HEK293T (cell line): ENCODE results near the gene ARIH2.

Experiments used
- ARNT ChIP-seq: fragments of 450-650 bp; IDR thresholded peaks from 2 replicates; pipeline ENCODE4 v1.6.1; 2017; ENCODE audit warnings: mild to moderate bottlenecking
- BHLHE40 ChIP-seq: fragments of 450-650 bp; IDR thresholded peaks from 2 replicates; pipeline ENCODE4 v1.6.1; 2016; ENCODE audit warnings: mild to moderate bottlenecking, moderate library complexity, borderline replicate concordance
- ELF4 ChIP-seq: fragments of 450-650 bp; IDR thresholded peaks from 2 replicates; pipeline ENCODE4 v1.6.1; 2017; ENCODE audit warnings: antibody characterized with exemption
- FOXK2 ChIP-seq: fragments of 450-650 bp; IDR thresholded peaks from 2 replicates; pipeline ENCODE4 v1.6.1; 2016; ENCODE audit warnings: mild to moderate bottlenecking
- FOXM1 ChIP-seq: fragments of 450-650 bp; IDR thresholded peaks from 2 replicates; pipeline ENCODE4 v1.6.1; 2017; ENCODE audit warnings: mild to moderate bottlenecking, borderline replicate concordance
- SP1 ChIP-seq: fragments of 450-650 bp; IDR thresholded peaks from 2 replicates; pipeline ENCODE4 v1.6.1; 2017

GRCh38 chr3:49028298-49028672 is 109.6 kb downstream of the ARIH2 start:
- TF ChIP-seq SP1 (no peak), FOXK2 (no peak), BHLHE40 (no peak), ELF4 (no peak), ARNT (no peak), FOXM1 (no peak)
